Stimulated activated CD4-positive, alpha-beta T cell treated with anti-CD3 and anti-CD28 coated beads, Interleukin-15, amount 100 ng/mL, for 1 hour (primary cell): ENCODE measurements around the gene SLC4A3.

Source experiments
- DNase-seq, 2 donors: peaks; one replicate each; pipeline ENCODE4 v3.0.0-alpha.2; 2020; ENCODE audit warnings: low read depth in 1 of 2, low spot score in 1 of 2

The SLC4A3 gene

GRCh38 chr2:219631406-219631891 is 4.0 kb downstream of the SLC4A3 start:
- DNase-seq = no peak

- DNase-seq = no peak
Measured at GRCh38 chr2:219631904-219632759, 4.7 kb downstream of the SLC4A3 start.

GRCh38 chr2:219632760-219633105 is 5.3 kb downstream of the SLC4A3 start:
- DNase-seq = no peak

- DNase-seq = no peak
Measured at GRCh38 chr2:219633276-219634065, 6.0 kb downstream of the SLC4A3 start.

GRCh38 chr2:219634171-219634940 is 6.9 kb downstream of the SLC4A3 start:
- DNase-seq = no peak

GRCh38 chr2:219634951-219635751 is 7.7 kb downstream of the SLC4A3 start:
- no peak for DNase-seq

- no peak for DNase-seq
Measured at GRCh38 chr2:219636144-219636915, 8.9 kb downstream of the SLC4A3 start.

GRCh38 chr2:219636941-219637841 is 9.8 kb downstream of the SLC4A3 start:
- no peak for DNase-seq

- no peak for DNase-seq
Measured at GRCh38 chr2:219637842-219638185, 10.4 kb downstream of the SLC4A3 start.

GRCh38 chr2:219638217-219638947 is 11.0 kb downstream of the SLC4A3 start:
- no peak for DNase-seq

- DNase-seq = no peak
Measured at GRCh38 chr2:219638948-219639755, 11.7 kb downstream of the SLC4A3 start.

GRCh38 chr2:219641390-219642068 is 14.1 kb downstream of the SLC4A3 start:
- no peak for DNase-seq

GRCh38 chr2:219642069-219642454 is 14.6 kb downstream of the SLC4A3 start:
- DNase-seq = no peak

- DNase-seq = peak; percentile 64 to 78
Measured at GRCh38 chr2:219642465-219643083, 15.1 kb downstream of the SLC4A3 start.

- DNase-seq = no peak
Measured at GRCh38 chr2:219643084-219643473, 15.6 kb downstream of the SLC4A3 start.

GRCh38 chr2:219643788-219644398 is 16.5 kb downstream of the SLC4A3 start:
- no peak for DNase-seq
